Measurements from ENCODE around the gene NKD2. TPM values are rescaled to one million over a fixed set of nuclear protein-coding genes. Genes with fewer than 3 reads are reported as not detected.

NKD2 gene
- total and polyA plus RNA-seq, 2 of the 4 experiments (the other 2 are of a cell fraction) = not detected

DNA sequence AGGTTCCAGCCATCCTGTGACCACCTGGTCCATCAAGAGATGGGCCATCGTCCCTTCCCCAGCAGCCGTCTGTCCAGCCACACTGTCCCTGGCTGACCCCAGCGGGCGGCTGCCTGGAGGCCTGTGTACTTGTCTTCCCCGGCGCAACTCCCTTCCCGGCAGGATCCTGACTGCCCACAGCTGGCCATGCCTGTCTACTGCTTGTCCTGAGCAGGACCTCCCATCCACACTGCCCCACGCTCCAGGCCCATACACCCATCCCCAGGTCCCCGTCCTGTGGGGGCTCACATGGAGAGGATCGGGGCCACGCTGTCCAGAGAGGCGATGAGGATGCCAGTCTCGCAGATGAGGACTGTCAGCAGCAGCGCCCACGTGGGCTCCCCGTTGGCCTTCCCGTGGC, 67.8 kb downstream of the NKD2 start:
- H3K4me1 ChIP-seq (ENCODE audit: control insufficient read depth, insufficient read depth, low read length) = no peaks in the 10 kb centered on the region
- H3K56ac ChIP-seq (ENCODE audit: extremely low read depth, insufficient read depth, low read length) = no peak overlapping the region
- H3K9me1 ChIP-seq (ENCODE audit: insufficient read depth, low read length) = no peaks in the 10 kb centered on the region; the same call in 1 of the 2 replicates
- no peak overlapping the region for H3K23ac ChIP-seq (ENCODE audit: low read depth, low read length)
- in situ Hi-C loops (cut with MboI; ENCODE audit: low sequenced_read_pairs) (no loop called here), dilution Hi-C loops (cut with HindIII; ENCODE audit: low sequenced_read_pairs, unreplicated experiment) (no loop called here), intact Hi-C loops (cut with micrococcal nuclease) (no loop called here)
- 93% methylated on average over 16 of the region's 17 CpGs; no CpG with 5 or more reads in 1 of the 2 experiments for WGBS, 2 experiments (ENCODE audit: extremely low coverage in 2 of 2, insufficient read length in 1 of 2)
- H3K27me3 ChIP-seq (ENCODE audit: control insufficient read depth, insufficient read depth, low read length) = no peaks in the 10 kb centered on the region
- H4K8ac ChIP-seq (ENCODE audit: low read depth in 2 of 2, low read length in 2 of 2) = no peak overlapping the region
- no peak overlapping the region for H2AFZ ChIP-seq (replicated peaks; ENCODE audit: low read length, poor library complexity)
- H3K9ac ChIP-seq (ENCODE audit: low read depth, low read length) = no peak overlapping the region
- H3K4me2 ChIP-seq (ENCODE audit: low read depth, low read length) = no peak overlapping the region
- H3K9me3 ChIP-seq (ENCODE audit: control insufficient read depth, insufficient read depth, low read length) = no peaks in the 10 kb centered on the region
- no peak overlapping the region for H3K18ac ChIP-seq (ENCODE audit: low read depth, low read length)
- no peak overlapping the region for H3K27ac ChIP-seq (ENCODE audit: insufficient read depth, low read length)
- H4K91ac ChIP-seq (ENCODE audit: insufficient read depth, low read depth, low read length) = no peak overlapping the region
- H4K5ac ChIP-seq (ENCODE audit: low read depth, low read length) = no peak overlapping the region
- H3K14ac ChIP-seq (replicated peaks; ENCODE audit: low read depth, low read length) = no peak overlapping the region
- H3K4me3 ChIP-seq (ENCODE audit: insufficient read depth, low read depth, low read length) = no peak overlapping the region
- H2BK5ac ChIP-seq (ENCODE audit: low read depth, low read length, poor library complexity, severe bottlenecking) = no peak overlapping the region
- no peak overlapping the region for H2BK20ac ChIP-seq (ENCODE audit: low read depth, low read length)
- H3K4ac ChIP-seq (ENCODE audit: low read depth, low read length) = no peak overlapping the region
- no peak for ATAC-seq (ENCODE audit: low read depth)
- POLR2A ChIA-PET (ENCODE audit: unreplicated experiment) = no interaction called here
- no peak for DNase-seq
- no peaks in the 10 kb centered on the region for H3K79me1 ChIP-seq (ENCODE audit: low read depth in 1 of 2, low read length in 2 of 2)
- no TSS peak for BruUV-seq (replicated peaks)
- H2BK15ac ChIP-seq (ENCODE audit: low read depth, low read length) = no peak overlapping the region
- CTCF ChIA-PET = interaction anchor here (0.5 kb wide), 1 partner anchor 156 kb away, joined by 3 read pairs; no protein-coding TSS in a partner anchor
- H3K36me3 ChIP-seq (ENCODE audit: control insufficient read depth, insufficient read depth, low read length) = peaks cover 22% of the 10 kb centered on the region; the same call in 1 of the 2 replicates
- no peak overlapping the region for H2AK9ac ChIP-seq (replicated peaks; ENCODE audit: low read depth, low read length, poor library complexity)
- H2AK5ac ChIP-seq (ENCODE audit: low read depth, low read length) = no peak overlapping the region
- H2BK120ac ChIP-seq (ENCODE audit: low read depth, low read length) = no peak overlapping the region
- no peaks in the 10 kb centered on the region; the same call in 1 of the 2 replicates for H4K20me1 ChIP-seq (ENCODE audit: insufficient read depth, low read length)
- TF ChIP-seq BHLHE40 (IDR thresholded peaks at IDR 0.05; ENCODE audit: low read depth, low read length) (no peak), MAZ (IDR thresholded peaks at IDR 0.05; ENCODE audit: borderline replicate concordance, low read depth, low read length) (no peak), RAD21 (IDR thresholded peaks at IDR 0.05; ENCODE audit: low read length) (no peak), RFX5 (IDR thresholded peaks at IDR 0.05; ENCODE audit: low read depth, low read length) (no peak), MXI1 (IDR thresholded peaks at IDR 0.05; ENCODE audit: borderline replicate concordance, low read depth, low read length) (no peak), CEBPB (IDR thresholded peaks at IDR 0.05; ENCODE audit: low read depth, low read length) (no peak), RCOR1 (IDR thresholded peaks at IDR 0.05; ENCODE audit: insufficient replicate concordance, low read length) (no peak), MAFK (IDR thresholded peaks at IDR 0.05; ENCODE audit: low read depth, low read length) (no peak)
- TF ChIP-seq, protein P1, sequence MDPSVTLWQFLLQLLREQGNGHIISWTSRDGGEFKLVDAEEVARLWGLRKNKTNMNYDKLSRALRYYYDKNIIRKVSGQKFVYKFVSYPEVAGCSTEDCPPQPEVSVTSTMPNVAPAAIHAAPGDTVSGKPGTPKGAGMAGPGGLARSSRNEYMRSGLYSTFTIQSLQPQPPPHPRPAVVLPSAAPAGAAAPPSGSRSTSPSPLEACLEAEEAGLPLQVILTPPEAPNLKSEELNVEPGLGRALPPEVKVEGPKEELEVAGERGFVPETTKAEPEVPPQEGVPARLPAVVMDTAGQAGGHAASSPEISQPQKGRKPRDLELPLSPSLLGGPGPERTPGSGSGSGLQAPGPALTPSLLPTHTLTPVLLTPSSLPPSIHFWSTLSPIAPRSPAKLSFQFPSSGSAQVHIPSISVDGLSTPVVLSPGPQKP (IDR thresholded peaks at IDR 0.05; ENCODE audit: borderline replicate concordance, low read depth, low read length) = no peak

Measured in IMR-90 (cell line).